H1 (cell line): ENCODE results near the gene SLX4IP.

Experiments used
- ASH2L ChIP-seq: fragments of 200-600, 300-600 bp; sonication (generic); IDR thresholded peaks from one replicate; pipeline ENCODE4 v1.7.1; 2017; ENCODE audit warnings: low read length
- BCL11A ChIP-seq, 2 experiments: IDR thresholded peaks; one replicate each; pipeline ENCODE4 v1.6.1; 2011; ENCODE audit warnings: low read depth in 2 of 2, low read length in 2 of 2, mild to moderate bottlenecking in 2 of 2
- CREB1 ChIP-seq: IDR thresholded peaks from 2 replicates; pipeline ENCODE4 v1.6.1; 2012; ENCODE audit warnings: inconsistent platforms
- CTCF ChIP-seq, 3 experiments: IDR thresholded peaks; 1 replicate in 2 of 3; 2 replicates in 1 of 3; pipeline versions ENCODE4 v1.5.1 to v1.6.1; 2011; ENCODE audit warnings: low read length in 3 of 3, mild to moderate bottlenecking in 3 of 3, inconsistent platforms in 2 of 3, low read depth in 1 of 3, moderate library complexity in 1 of 3; ENCODE audit not compliant: insufficient read depth in 1 of 3; ENCODE audit errors: control extremely low read depth in 1 of 3
- EP300 ChIP-seq, 2 experiments: IDR thresholded peaks; 1 replicate in 1 of 2; 2 replicates in 1 of 2; pipeline ENCODE4 v1.6.1; 2011 to 2012; ENCODE audit warnings: low read depth in 2 of 2, low read length in 2 of 2, mild to moderate bottlenecking in 2 of 2, borderline replicate concordance in 1 of 2, inconsistent platforms in 1 of 2, moderate library complexity in 1 of 2
- MAX ChIP-seq: IDR thresholded peaks from 2 replicates; pipeline ENCODE4 v1.6.1; 2012; ENCODE audit warnings: inconsistent platforms
- POLR2A ChIP-seq, 2 experiments: IDR thresholded peaks; 1 replicate in 1 of 2; 2 replicates in 1 of 2; pipeline ENCODE4 v1.6.1; 2011; ENCODE audit warnings: low read depth in 2 of 2, low read length in 2 of 2, mild to moderate bottlenecking in 2 of 2; ENCODE audit errors: control extremely low read depth in 1 of 2
- RXRA ChIP-seq: IDR thresholded peaks from 2 replicates; pipeline ENCODE4 v1.6.1; 2011; ENCODE audit warnings: low read depth, mild to moderate bottlenecking, low read length, moderate library complexity; ENCODE audit not compliant: insufficient read depth
- SIN3A ChIP-seq, 2 experiments: IDR thresholded peaks in 1 of 2; conservative IDR thresholded peaks in 1 of 2; 2 replicates each; pipeline ENCODE4 v1.6.1; 2011 to 2012; ENCODE audit warnings: low read length in 2 of 2, improper control_type of control experiment in 1 of 2, low read depth in 1 of 2, mild to moderate bottlenecking in 1 of 2
- SP1 ChIP-seq: IDR thresholded peaks from 2 replicates; pipeline ENCODE4 v1.6.1; 2011; ENCODE audit warnings: low read depth, low read length
- SRF ChIP-seq: IDR thresholded peaks from 2 replicates; pipeline ENCODE4 v1.6.1; 2011; ENCODE audit warnings: mild to moderate bottlenecking, low read depth, low read length, moderate library complexity
- SUZ12 ChIP-seq: fragments of 200-600 bp; sonication (generic); IDR thresholded peaks from 2 replicates; pipeline ENCODE4 v1.6.1; 2012; ENCODE audit warnings: mild to moderate bottlenecking, inconsistent platforms, low read length, moderate library complexity, mixed read lengths
- YY1 ChIP-seq: IDR thresholded peaks from 2 replicates; pipeline ENCODE4 v1.6.1; 2011; ENCODE audit warnings: low read depth, mild to moderate bottlenecking, low read length
- ZNF274 ChIP-seq: IDR thresholded peaks from 2 replicates; pipeline ENCODE4 v1.7.0; 2012; ENCODE audit warnings: low read length, borderline replicate concordance; ENCODE audit errors: extremely low read depth

- TF ChIP-seq RXRA = no peak
- no peak for TF ChIP-seq ZNF274
- no peak for TF ChIP-seq ASH2L
- no peak for TF ChIP-seq POLR2A (IDR thresholded peaks at IDR 0.05; ENCODE audit: control extremely low read depth in 1 of 2, low read depth in 2 of 2, low read length in 2 of 2)
- no peak for TF ChIP-seq MAX
- peak in 2 of 3 experiments; percentile 59 to 68; a peak in 3 of 4 replicates for TF ChIP-seq CTCF (IDR thresholded peaks at IDR 0.05; ENCODE audit: control extremely low read depth in 1 of 3, insufficient read depth in 1 of 3, low read depth in 1 of 3, low read length in 3 of 3)
- no peak for TF ChIP-seq CREB1
- no peak for TF ChIP-seq SRF
- TF ChIP-seq YY1 = no peak
- no peak for TF ChIP-seq SIN3A (conservative IDR thresholded peaks at IDR 0.05 in 1 of 2, IDR thresholded peaks at IDR 0.05 in 1 of 2; ENCODE audit: low read depth in 1 of 2, low read length in 2 of 2)
- no peak for TF ChIP-seq BCL11A (IDR thresholded peaks at IDR 0.05; ENCODE audit: low read depth in 2 of 2, low read length in 2 of 2)
- TF ChIP-seq SUZ12 = no peak
- no peak for TF ChIP-seq EP300 (IDR thresholded peaks at IDR 0.05; ENCODE audit: borderline replicate concordance in 1 of 2, low read depth in 2 of 2, low read length in 2 of 2)
- no peak for TF ChIP-seq SP1
Measured at GRCh38 chr20:10427060-10427692, 7.9 kb upstream of the SLX4IP start.
